ENCODE results near the gene AP3S1. TPM values are rescaled to one million over a fixed set of nuclear protein-coding genes. Genes with fewer than 3 reads are reported as not detected.

The AP3S1 gene
- total RNA-seq, 2 donors from 2014 or later: 32.0 to 163 TPM

GRCh38 chr5:115842089-115842935 lies 577 bp downstream of the AP3S1 start:
- under 1% methylated on average over 58 of the region's 68 CpGs for WGBS
- intact Hi-C loops (cut with DNase I): loop anchor here (5.0 to 10.0 kb wide), 2 partner anchors 215 to 298 kb away; partner anchors contain the start of genes FEM1C and TMED7
- Histone ChIP-seq H3K27ac (peak overlapping the region; percentile 96), H3K27me3 (replicated peaks; ENCODE audit: insufficient read depth) (no peaks in the 10 kb centered on the region), H3K9me3 (no peaks in the 10 kb centered on the region), H3K36me3 (no peaks in the 10 kb centered on the region), H3K4me3 (peak overlapping the region; percentile 86 to 91), H3K4me1 (replicated peaks) (no peaks in the 10 kb centered on the region)
- TF ChIP-seq POLR2AphosphoS5 (IDR thresholded peaks at IDR 0.05): peak; percentile 7
- TF ChIP-seq, protein P1, sequence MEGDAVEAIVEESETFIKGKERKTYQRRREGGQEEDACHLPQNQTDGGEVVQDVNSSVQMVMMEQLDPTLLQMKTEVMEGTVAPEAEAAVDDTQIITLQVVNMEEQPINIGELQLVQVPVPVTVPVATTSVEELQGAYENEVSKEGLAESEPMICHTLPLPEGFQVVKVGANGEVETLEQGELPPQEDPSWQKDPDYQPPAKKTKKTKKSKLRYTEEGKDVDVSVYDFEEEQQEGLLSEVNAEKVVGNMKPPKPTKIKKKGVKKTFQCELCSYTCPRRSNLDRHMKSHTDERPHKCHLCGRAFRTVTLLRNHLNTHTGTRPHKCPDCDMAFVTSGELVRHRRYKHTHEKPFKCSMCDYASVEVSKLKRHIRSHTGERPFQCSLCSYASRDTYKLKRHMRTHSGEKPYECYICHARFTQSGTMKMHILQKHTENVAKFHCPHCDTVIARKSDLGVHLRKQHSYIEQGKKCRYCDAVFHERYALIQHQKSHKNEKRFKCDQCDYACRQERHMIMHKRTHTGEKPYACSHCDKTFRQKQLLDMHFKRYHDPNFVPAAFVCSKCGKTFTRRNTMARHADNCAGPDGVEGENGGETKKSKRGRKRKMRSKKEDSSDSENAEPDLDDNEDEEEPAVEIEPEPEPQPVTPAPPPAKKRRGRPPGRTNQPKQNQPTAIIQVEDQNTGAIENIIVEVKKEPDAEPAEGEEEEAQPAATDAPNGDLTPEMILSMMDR (IDR thresholded peaks at IDR 0.05): peak in 2 of 4 experiments; percentile 3 to 34
- no peak for TF ChIP-seq POLR2A (IDR thresholded peaks at IDR 0.05)
- DNase-seq (ENCODE audit: low spot score): peak; percentile 24

GRCh38 chr5:115842952-115843351 lies 1.2 kb downstream of the AP3S1 start:
- Histone ChIP-seq H3K4me1 (replicated peaks) (no peaks in the 10 kb centered on the region), H3K4me3 (peak overlapping the region; percentile 86 to 91), H3K27ac (peak overlapping the region; percentile 96), H3K9me3 (no peaks in the 10 kb centered on the region), H3K27me3 (replicated peaks; ENCODE audit: insufficient read depth) (no peaks in the 10 kb centered on the region), H3K36me3 (no peaks in the 10 kb centered on the region)
- WGBS: 11% methylated on average over 3 of the region's 3 CpGs
- intact Hi-C loops (cut with DNase I): loop anchor here (5.0 to 10.0 kb wide), 2 partner anchors 216 to 298 kb away; partner anchors contain the start of genes FEM1C and TMED7
- TF ChIP-seq, protein P1 (IDR thresholded peaks at IDR 0.05): no peak
- TF ChIP-seq POLR2A (IDR thresholded peaks at IDR 0.05) (no peak), POLR2AphosphoS5 (IDR thresholded peaks at IDR 0.05) (no peak)
- no peak for DNase-seq (ENCODE audit: low spot score)

DNA sequence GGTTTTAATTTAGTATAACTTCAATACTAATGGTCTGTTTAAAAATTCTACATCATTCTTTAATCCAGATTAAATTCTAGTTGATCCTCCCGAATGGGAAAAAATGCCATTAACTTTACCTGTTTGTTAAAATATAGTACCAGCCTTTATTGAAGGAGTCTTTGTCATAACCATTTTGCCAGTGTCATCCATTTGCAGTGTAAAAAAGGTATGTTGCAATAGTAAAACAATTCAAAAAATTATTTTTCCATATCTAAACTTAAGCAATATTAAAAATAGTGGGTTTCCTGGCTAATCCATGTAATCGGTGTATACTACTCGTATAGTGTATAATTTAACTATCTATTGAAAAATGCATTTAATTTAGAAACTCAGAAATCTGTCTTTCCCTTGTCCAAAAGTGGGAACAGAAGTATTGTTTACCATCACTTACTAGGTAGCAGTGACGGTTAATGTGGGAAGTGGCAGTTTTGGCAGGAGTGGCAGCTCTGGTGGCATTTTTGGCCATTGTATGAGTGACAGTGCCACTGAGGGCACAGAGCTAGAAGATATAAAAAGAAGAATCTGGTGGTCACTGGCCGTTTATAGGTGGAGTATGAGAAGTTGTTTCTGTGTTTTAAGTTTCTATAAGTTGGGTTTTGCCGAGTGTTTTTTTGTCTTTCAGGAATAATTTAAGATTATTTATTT lies 1.9 kb downstream of the AP3S1 start:
- H3K27me3 ChIP-seq (replicated peaks; ENCODE audit: insufficient read depth): no peaks in the 10 kb centered on the region
- no peak overlapping the region for H3K27ac ChIP-seq
- TF ChIP-seq POLR2A (IDR thresholded peaks at IDR 0.05): no peak
- TF ChIP-seq POLR2AphosphoS5 (IDR thresholded peaks at IDR 0.05): no peak
- WGBS: 75% methylated on average over 6 of the region's 6 CpGs
- intact Hi-C loops (cut with DNase I): loop anchor here (5.0 to 10.0 kb wide), 2 partner anchors 216 to 299 kb away; partner anchors contain the start of genes FEM1C and TMED7
- H3K4me3 ChIP-seq: no peak overlapping the region
- no peaks in the 10 kb centered on the region for H3K4me1 ChIP-seq (replicated peaks)
- DNase-seq (ENCODE audit: low spot score): no peak
- no peaks in the 10 kb centered on the region for H3K9me3 ChIP-seq
- H3K36me3 ChIP-seq: no peaks in the 10 kb centered on the region

DNA sequence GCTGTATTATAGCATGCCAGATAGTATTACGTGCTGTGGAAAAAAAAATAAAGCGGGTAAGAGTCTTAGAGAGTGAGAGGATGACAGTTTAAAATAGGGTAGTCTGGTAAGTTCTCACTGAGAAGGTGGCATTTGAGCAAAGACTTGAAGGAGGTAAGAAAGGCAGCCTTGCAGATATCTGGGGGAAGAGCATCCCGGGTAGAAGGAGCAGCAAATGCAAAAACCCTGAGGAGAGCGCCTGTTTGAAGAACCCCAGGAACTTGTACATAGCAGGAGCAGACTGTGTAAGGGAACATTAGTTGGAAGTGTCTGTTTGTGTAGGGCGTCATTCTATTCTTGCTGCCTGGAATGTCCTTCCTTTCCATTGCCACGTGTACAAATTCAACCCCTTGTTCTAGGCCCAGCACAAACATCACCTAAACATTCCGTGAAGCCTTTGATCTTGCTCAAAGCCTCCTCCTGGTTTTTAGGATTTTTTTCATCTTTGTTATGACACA lies 2.6 kb downstream of the AP3S1 start:
- TF ChIP-seq POLR2A (IDR thresholded peaks at IDR 0.05) (no peak), POLR2AphosphoS5 (IDR thresholded peaks at IDR 0.05) (no peak)
- TF ChIP-seq, protein P1 (IDR thresholded peaks at IDR 0.05): no peak
- H3K9me3 ChIP-seq: no peaks in the 10 kb centered on the region
- no peak for DNase-seq (ENCODE audit: low spot score)
- no peak overlapping the region for H3K27ac ChIP-seq
- no peaks in the 10 kb centered on the region for H3K4me1 ChIP-seq (replicated peaks)
- WGBS: 75% methylated on average over 7 of the region's 7 CpGs
- no peaks in the 10 kb centered on the region for H3K27me3 ChIP-seq (replicated peaks; ENCODE audit: insufficient read depth)
- intact Hi-C loops (cut with DNase I): loop anchor here (5.0 to 10.0 kb wide), 2 partner anchors 217 to 300 kb away; partner anchors contain the start of genes FEM1C and TMED7
- no peaks in the 10 kb centered on the region for H3K36me3 ChIP-seq
- no peak overlapping the region for H3K4me3 ChIP-seq

- H3K4me3 ChIP-seq: no peak overlapping the region
- 78% methylated on average over 7 of the region's 7 CpGs for WGBS
- no peaks in the 10 kb centered on the region for H3K27me3 ChIP-seq (replicated peaks; ENCODE audit: insufficient read depth)
Measured at GRCh38 chr5:115847290-115847689, 5.6 kb downstream of the AP3S1 start.

More at GRCh38 chr5:115847290-115847689, 5.6 kb downstream of the AP3S1 start:
- H3K4me1 ChIP-seq (replicated peaks): no peaks in the 10 kb centered on the region
- intact Hi-C loops (cut with DNase I): loop anchor here (10.0 kb wide), 1 partner anchor 302 kb away; the partner anchor contains the start of gene FEM1C
- no peaks in the 10 kb centered on the region for H3K9me3 ChIP-seq
- no peaks in the 10 kb centered on the region for H3K36me3 ChIP-seq
- TF ChIP-seq POLR2AphosphoS5 (IDR thresholded peaks at IDR 0.05) (no peak), POLR2A (IDR thresholded peaks at IDR 0.05) (no peak)
- TF ChIP-seq, protein P1 (IDR thresholded peaks at IDR 0.05): no peak
- DNase-seq (ENCODE audit: low spot score): no peak
- no peak overlapping the region for H3K27ac ChIP-seq
